ENCODE results near the gene NPC1L1. TPM values are rescaled to one million over a fixed set of nuclear protein-coding genes. Genes with fewer than 3 reads are reported as not detected.

NPC1L1 gene
- total RNA-seq, 1 experiment from 2014 or later: 0.28 TPM

GRCh38 chr7:44470135-44470479 is 71.0 kb downstream of the NPC1L1 start:
- DNase-seq: no peak
- no peak overlapping the region for H3K4me2 ChIP-seq
- no TSS peak for BruUV-seq (replicated peaks)
- TF ChIP-seq EZH2 (IDR thresholded peaks at IDR 0.05; ENCODE audit: low read depth) (no peak), CTCF (conservative IDR thresholded peaks at IDR 0.05) (no peak)
- no peaks in the 10 kb centered on the region for H3K9me3 ChIP-seq (ENCODE audit: insufficient read depth, low read depth)
- no peak overlapping the region for H2AFZ ChIP-seq
- peaks cover 42% of the 10 kb centered on the region for H3K36me3 ChIP-seq (ENCODE audit: low read depth)
- peaks cover 28% of the 10 kb centered on the region for H3K4me1 ChIP-seq (replicated peaks; ENCODE audit: insufficient read depth)
- H3K27me3 ChIP-seq (ENCODE audit: insufficient read depth, low read depth): no peaks in the 10 kb centered on the region
- H3K79me2 ChIP-seq (ENCODE audit: low read depth): peaks cover 94% of the 10 kb centered on the region
- ChIA-PET CTCF (no interaction called here), POLR2A (ENCODE audit: unreplicated experiment) (no interaction called here)
- H3K27ac ChIP-seq: no peak overlapping the region
- peaks cover 47% of the 10 kb centered on the region for H4K20me1 ChIP-seq (ENCODE audit: insufficient read depth)
- no peaks in the 10 kb centered on the region for H3K9me2 ChIP-seq (ENCODE audit: insufficient read depth)
- H3F3A ChIP-seq (ENCODE audit: insufficient read depth, low read depth): peaks cover 10% of the 10 kb centered on the region
- intact Hi-C loops (cut with micrococcal nuclease; ENCODE audit: unreplicated experiment): no loop called here
- H3K4me3 ChIP-seq: no peak overlapping the region

GRCh38 chr7:44469461-44470134 is 71.5 kb downstream of the NPC1L1 start:
- Histone ChIP-seq H3K4me3 (no peak overlapping the region), H2AFZ (no peak overlapping the region), H3K4me1 (replicated peaks; ENCODE audit: insufficient read depth) (peaks cover 23% of the 10 kb centered on the region), H3K27ac (no peak overlapping the region; the same call in 1 of the 2 replicates), H3F3A (ENCODE audit: insufficient read depth, low read depth) (peaks cover 10% of the 10 kb centered on the region), H4K20me1 (ENCODE audit: insufficient read depth) (peaks cover 47% of the 10 kb centered on the region), H3K79me2 (ENCODE audit: low read depth) (peaks cover 94% of the 10 kb centered on the region), H3K27me3 (ENCODE audit: insufficient read depth, low read depth) (no peaks in the 10 kb centered on the region), H3K9me3 (ENCODE audit: insufficient read depth, low read depth) (no peaks in the 10 kb centered on the region), H3K9me2 (ENCODE audit: insufficient read depth) (no peaks in the 10 kb centered on the region), H3K36me3 (ENCODE audit: low read depth) (peaks cover 38% of the 10 kb centered on the region), H3K4me2 (no peak overlapping the region)
- intact Hi-C loops (cut with micrococcal nuclease; ENCODE audit: unreplicated experiment): no loop called here
- DNase-seq: no peak
- ChIA-PET POLR2A (ENCODE audit: unreplicated experiment) (interaction anchor here (0.5 kb wide), 1 partner anchor 397 kb away, joined by 5 read pairs; no protein-coding TSS in a partner anchor), CTCF (no interaction called here)
- TF ChIP-seq CTCF (conservative IDR thresholded peaks at IDR 0.05): no peak
- no peak for TF ChIP-seq EZH2 (IDR thresholded peaks at IDR 0.05; ENCODE audit: low read depth)
- no TSS peak for BruUV-seq (replicated peaks)

GRCh38 chr7:44467217-44467548 is 73.9 kb downstream of the NPC1L1 start:
- CTCF ChIA-PET: no interaction called here
- H3K9me3 ChIP-seq (ENCODE audit: insufficient read depth, low read depth): no peaks in the 10 kb centered on the region

More at GRCh38 chr7:44467217-44467548, 73.9 kb downstream of the NPC1L1 start:
- no peak for TF ChIP-seq CTCF (conservative IDR thresholded peaks at IDR 0.05)
- no peak for TF ChIP-seq EZH2 (IDR thresholded peaks at IDR 0.05; ENCODE audit: low read depth)
- DNase-seq: no peak
- Histone ChIP-seq H3K27ac (no peak overlapping the region), H3K9me2 (ENCODE audit: insufficient read depth) (no peaks in the 10 kb centered on the region), H3F3A (ENCODE audit: insufficient read depth, low read depth) (peaks cover 3% of the 10 kb centered on the region; the same call in 1 of the 2 replicates), H3K4me3 (no peak overlapping the region), H3K27me3 (ENCODE audit: insufficient read depth, low read depth) (no peaks in the 10 kb centered on the region), H3K79me2 (ENCODE audit: low read depth) (peaks cover 96% of the 10 kb centered on the region), H3K4me1 (replicated peaks; ENCODE audit: insufficient read depth) (no peaks in the 10 kb centered on the region), H3K36me3 (ENCODE audit: low read depth) (peaks cover 36% of the 10 kb centered on the region), H4K20me1 (ENCODE audit: insufficient read depth) (peaks cover 64% of the 10 kb centered on the region), H2AFZ (no peak overlapping the region), H3K4me2 (no peak overlapping the region)
- POLR2A ChIA-PET (ENCODE audit: unreplicated experiment): no interaction called here
- intact Hi-C loops (cut with micrococcal nuclease; ENCODE audit: unreplicated experiment): no loop called here
- no TSS peak for BruUV-seq (replicated peaks)
